ENCODE results near the gene UGT1A8.
"Not testable (repeated sequence)": the region's sequence is repeated elsewhere in the genome, so short reads cannot be mapped to it uniquely, and the experiment has no call there.

UGT1A8 gene
- 0 to 0.44 (median 0) reads per million in 17 experiments for total RNA-seq

- DNase-seq: not testable (repeated sequence)
Observed at GRCh38 chr2:233617476-233617875, at the start of gene UGT1A8. Gene UGT1A8, plus strand, starts transcription at chr2:233617633. Its CDS starts 75 bp downstream, at chr2:233617708.

GRCh38 chr2:233571001-233571400 is 46.4 kb upstream of the UGT1A8 start:
- DNase-seq: no peak

DNA sequence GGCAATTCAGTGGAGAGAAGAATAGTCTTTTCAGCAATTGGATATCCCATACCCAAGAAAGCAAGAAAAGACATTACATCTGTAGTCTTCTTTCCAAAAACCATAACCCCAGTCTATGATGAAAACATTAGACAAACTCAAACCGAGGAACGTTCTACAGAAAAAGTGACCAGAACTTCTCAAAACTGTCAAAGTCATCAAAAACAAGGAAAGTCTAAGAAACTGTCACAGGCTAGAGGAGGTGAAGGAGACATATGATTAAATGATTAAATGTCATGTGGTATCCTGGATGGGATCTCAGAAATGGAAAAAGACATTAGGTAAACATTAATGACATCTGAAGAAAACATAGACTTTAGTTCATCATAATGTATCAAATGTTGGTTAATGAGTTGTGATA is 46.0 kb upstream of the UGT1A8 start:
- no peak for DNase-seq

DNA sequence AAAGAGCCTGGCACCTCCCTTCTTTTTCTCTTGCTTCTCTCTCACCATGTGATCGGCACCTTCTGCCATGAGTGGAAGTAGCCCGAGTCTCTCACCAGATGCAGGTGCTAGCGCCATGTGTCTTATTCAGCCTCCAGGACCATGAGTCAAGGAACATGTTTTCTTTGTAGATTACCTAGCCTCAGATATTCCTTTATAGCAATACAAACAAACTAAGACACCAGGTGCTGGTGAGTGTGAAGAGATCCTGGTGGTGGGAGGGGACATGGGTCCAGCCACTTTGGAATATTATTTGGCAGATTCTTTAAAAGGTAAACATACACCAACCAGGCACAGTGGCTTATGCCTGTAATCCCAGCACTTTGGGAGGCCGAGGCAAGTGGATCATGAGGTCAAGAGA is 45.0 kb upstream of the UGT1A8 start:
- no peak for DNase-seq

- peak in 2 of 4 experiments; percentile 7 to 10 for DNase-seq
Observed at GRCh38 chr2:233577341-233577740, 40.1 kb upstream of the UGT1A8 start.

- DNase-seq: not testable (repeated sequence)
Observed at GRCh38 chr2:233583217-233583965, 34.0 kb upstream of the UGT1A8 start.

DNA sequence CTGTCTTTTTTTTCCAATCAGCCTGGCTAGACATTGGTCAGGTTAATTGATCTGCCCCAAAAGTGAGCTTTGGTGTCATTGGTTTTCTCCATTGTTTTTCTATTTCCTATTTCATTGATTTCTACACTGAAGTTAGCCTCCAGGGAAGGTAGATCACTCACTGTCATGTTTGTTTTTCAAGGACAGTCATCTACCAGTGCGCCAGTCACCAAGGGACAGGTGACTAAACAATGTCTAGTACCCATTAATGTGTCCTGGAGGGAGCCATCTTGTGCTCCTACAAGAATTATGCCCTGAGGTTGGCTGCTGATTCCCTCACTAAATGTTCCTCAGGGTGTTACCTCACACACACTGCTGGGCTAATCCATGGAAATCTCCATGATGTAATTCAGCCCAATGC is 33.2 kb upstream of the UGT1A8 start:
- DNase-seq: no peak

GRCh38 chr2:233588400-233588799 is 29.0 kb upstream of the UGT1A8 start:
- DNase-seq: no peak

DNA sequence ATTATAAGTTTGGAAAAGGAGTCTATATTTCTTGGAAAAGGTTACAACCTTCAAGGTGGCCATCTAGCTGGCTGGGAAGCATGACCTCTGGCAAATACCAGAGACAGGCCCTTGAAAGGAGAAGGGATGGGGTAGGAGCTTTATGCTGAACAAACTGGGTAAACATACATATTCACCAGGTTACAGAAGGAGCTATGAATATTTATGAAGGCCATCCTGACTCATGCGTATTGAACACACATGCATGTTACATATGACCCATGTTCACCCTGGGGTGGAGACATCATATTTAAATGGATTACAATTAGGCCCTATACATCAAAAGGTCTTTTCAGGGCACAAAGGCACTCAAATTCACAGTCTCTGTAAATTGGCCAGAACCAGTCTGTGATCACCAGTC is 24.7 kb upstream of the UGT1A8 start:
- DNase-seq: not testable (repeated sequence)

DNA sequence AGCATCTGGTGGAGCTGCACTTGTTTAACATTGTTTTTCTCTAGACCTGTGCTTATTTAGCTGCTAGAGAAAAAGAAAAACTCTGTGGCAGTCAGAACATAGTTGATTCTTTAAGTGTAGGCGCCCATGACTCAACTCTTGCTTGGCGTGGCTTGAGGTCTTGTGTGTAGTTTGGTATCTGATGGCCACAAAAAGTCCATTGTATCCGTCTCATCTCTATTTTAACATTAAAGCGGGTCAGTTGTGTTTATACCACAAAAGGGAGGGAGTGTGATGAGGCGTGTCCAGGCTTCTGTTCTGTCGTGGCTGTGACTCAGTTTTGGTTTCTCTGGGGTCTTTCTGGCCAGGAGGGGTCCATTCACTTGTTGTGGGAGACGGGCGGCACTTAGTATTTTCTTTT is 24.2 kb upstream of the UGT1A8 start:
- no peak for DNase-seq

DNA sequence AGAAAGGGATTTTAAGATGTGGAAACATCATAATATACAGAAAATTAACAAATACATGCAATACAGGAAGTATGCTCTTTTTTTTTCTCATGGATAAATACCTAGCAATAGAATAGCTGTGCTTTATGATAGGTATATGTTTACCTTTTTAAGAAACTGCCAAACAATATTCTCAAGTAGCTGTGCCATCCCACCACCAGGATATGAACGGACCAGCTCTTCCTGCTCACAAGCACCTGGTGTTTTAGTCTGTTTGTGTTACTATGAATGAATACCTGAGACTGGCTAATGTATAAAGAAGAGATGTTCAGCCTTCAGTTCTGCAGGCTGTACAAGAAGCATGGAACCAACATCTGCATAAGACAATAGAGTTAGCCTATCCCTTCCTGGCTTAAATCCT is 19.9 kb upstream of the UGT1A8 start:
- no peak for DNase-seq

- DNase-seq: no peak
Observed at GRCh38 chr2:233598952-233599351, 18.5 kb upstream of the UGT1A8 start.

DNA sequence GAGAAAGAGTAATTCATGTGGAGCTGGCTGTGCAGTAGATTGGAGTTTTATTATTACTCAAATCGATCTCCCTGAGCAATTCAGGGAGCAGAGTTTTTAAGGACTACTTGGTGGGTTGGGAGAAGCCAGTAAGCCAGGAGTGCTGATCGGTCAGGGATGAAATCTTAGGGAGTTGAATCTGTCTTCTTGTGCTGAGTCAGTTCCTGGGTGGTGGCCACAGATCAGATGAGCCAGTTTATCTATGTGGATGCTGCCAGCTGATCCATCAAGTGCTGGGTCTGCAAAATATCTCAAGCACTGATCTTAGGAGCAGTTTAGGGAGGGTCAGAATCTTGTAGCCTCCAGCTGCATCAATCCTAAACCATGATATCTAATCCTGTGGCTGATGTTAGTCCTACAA is 17.0 kb upstream of the UGT1A8 start:
- DNase-seq: no peak

- no peak for DNase-seq
Observed at GRCh38 chr2:233602076-233602475, 15.4 kb upstream of the UGT1A8 start.

DNA sequence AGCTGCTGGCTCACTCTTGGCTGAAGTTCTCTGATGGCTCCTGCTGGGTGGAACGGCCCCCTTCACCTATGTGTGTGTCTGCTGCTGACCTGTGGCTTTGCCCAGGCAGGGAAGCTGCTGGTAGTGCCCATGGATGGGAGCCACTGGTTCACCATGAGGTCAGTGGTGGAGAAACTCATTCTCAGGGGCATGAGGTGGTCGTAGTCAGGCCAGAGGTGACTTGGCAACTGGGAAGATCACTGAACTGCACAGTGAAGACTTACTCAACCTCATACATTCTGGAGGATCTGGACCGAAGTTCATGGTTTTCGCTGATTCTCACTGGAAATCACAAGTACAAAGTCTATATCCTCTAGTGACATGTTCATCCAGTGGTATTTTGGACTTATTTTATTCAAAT is 13.9 kb upstream of the UGT1A8 start:
- no peak for DNase-seq

- DNase-seq: no peak
Observed at GRCh38 chr2:233604826-233605225, 12.6 kb upstream of the UGT1A8 start.

DNA sequence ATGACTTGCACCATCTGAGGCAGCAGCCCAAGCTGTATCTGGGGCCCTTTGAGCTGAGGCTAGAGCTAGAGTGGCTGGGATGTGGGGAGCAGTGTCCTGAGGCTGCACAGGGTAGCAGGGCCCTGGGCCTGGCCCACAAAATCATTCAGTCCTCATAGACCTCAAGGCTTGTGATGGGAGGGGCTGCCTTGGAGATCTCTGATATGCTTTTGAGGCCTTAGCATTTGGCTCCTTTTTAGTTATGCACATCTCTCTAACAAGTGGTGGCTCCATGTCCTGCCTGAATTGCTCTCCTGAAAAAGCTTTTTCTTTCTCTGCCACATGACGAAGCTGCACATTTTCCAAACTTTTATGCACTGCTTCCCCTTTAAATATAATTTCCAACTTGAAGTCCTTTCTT is 11.8 kb upstream of the UGT1A8 start:
- no peak for DNase-seq

DNA sequence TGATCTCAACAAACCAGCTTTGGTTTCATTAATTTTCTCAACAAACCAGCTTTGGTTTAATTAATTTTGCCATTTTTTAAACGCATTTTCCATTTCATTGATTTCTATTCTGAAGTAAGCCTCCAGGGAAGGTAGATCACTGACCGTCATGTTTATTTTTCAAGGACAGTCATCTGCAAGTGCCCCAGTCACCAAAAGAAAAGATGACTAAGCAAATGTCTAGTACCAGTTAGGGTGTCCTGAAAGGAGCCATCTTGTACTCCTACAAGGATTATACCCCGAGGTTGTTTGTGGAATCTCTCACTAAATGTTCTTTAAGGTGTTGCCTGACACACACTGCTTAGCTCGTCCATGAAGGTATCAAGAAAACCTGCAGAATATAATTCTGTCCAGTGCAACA is 6.1 kb upstream of the UGT1A8 start:
- DNase-seq: no peak

DNA sequence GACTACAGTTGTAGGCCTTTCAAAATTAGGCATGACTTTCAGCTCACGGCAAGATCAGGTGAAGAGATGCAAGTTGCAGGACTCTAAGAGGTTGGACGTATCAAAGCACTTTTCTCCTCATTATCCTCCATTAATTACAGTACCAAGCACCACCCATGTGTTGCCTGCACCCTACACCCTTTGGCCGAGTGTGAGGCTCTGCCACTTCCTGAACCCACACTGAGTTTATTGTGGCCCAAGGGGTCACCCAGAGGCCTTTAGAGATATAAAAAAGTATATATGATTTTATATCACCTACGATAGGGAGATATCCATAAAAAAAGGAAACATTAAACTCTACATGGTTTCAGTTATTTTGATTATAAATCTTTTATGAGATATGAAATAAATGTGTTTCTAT is 2.8 kb downstream of the UGT1A8 start:
- no peak for DNase-seq

DNA sequence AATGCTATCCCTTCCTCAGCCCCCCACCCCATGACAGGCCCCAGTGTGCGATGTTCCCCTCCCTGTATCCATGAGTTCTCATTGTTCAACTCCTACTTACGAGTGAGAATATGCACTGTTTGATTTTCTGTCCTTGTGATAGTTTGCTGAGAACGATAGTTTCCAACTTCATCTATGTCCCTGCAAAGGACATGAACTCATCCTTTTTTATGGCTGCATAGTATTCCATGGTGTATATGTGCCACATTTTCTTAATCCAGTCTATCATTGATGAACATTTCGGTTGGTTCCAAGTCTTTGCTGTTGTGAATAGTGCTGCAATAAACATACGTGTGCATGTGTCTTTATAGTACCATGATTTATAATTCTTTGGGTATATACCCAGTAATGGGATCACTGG is 4.4 kb downstream of the UGT1A8 start:
- not testable (repeated sequence) for DNase-seq

DNA sequence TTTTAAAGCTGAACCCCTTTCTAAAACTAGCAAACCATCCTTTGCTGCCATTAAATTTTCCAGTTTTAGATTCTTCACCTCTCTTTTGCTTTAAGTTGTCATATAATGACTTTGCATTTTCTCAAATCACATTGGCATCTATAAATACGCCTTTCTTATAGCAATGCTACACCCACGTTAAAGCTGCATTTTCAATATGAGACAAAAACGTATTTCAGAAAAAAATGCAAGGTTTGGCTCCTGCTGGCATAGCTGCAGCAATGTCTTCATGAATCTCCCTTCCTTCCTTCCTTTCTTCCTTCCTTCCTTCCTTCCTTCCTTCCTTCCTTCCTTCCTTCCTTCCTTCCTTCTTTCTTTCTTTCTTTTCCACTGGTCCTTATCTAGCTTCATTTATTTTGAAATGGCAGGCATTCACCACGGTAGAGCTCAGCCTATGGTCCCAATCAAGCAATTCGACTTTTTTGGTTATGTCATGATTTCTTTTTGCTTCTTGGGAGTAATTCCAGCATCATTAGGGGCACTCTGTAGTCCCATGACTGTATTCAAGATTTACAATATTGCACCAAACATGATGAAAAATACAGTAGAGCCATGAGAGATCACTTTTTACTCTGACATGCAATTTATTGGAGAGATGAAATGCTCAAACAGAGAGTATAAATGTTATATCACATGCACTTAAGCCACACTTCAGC is 10.0 kb downstream of the UGT1A8 start:
- no peak for DNase-seq

DNA sequence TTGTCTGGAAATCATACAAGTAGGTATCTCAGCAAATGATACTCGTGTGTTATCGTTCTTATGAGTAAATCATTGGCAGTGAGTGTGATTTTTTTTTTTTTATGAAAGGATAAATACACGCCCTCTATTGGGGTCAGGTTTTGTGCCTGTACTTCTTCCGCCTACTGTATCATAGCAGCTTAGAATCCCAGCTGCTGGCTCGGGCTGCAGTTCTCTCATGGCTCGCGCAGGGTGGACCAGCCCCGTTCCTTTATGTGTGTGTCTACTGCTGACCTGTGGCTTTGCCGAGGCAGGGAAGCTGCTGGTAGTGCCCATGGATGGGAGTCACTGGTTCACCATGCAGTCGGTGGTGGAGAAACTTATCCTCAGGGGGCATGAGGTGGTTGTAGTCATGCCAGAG is 18.9 kb downstream of the UGT1A8 start, which contains the start of gene UGT1A10:
Gene UGT1A10 (plus strand): TSS at position 143 of the 400 bp plus-strand sequence. CDS start 75 bp downstream, at position 218.
- not testable (repeated sequence) for DNase-seq

GRCh38 chr2:233638836-233639235 is 21.4 kb downstream of the UGT1A8 start:
- DNase-seq: no peak

DNA sequence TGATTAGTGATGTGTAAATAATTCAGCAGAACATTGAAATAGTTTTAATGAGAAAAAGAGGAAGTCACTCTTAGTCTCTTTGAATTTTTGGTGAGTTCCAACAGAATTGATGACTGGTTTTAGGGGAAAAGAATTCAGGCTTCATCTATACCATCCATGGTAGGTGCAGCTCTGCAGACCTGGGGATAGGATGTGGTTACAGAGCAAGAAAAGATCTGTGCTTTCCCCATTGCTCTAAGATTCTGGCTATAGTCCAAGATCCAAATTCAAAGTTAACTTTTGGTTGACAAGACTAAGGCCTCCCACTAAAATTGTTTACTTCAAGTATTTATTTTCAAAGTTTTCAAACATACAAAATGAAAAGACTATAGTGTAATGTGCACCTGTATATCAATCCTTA is 22.4 kb downstream of the UGT1A8 start:
- no peak for DNase-seq
